OCI-LY7 (cell line): ENCODE data around the gene DOCK1.

Experiments used
- CTCF ChIP-seq: fragments of 200-600 bp; sonication (generic); conservative IDR thresholded peaks from 2 replicates; pipeline ENCODE4 v1.5.1; 2014; ENCODE audit warnings: mild to moderate bottlenecking, antibody characterized with exemption, low read length, moderate library complexity, mixed read lengths
- EZH2phosphoT487 ChIP-seq: fragments of 200-600 bp; sonication (generic); IDR thresholded peaks from 2 replicates; pipeline ENCODE4 v1.6.1; 2018; ENCODE audit warnings: low read depth, borderline replicate concordance, mild to moderate bottlenecking, mixed run types, antibody characterized with exemption, low read length, moderate library complexity, mixed read lengths

GRCh38 chr10:127068485-127068884, 163.3 kb downstream of the DOCK1 start:
- TF ChIP-seq CTCF (no peak), EZH2phosphoT487 (no peak)
